Measurements from ENCODE around the gene LARP4B.
A peak's percentile ranks its signal among the peaks of the same experiment; 100 is the strongest.

LARP4B gene

DNA sequence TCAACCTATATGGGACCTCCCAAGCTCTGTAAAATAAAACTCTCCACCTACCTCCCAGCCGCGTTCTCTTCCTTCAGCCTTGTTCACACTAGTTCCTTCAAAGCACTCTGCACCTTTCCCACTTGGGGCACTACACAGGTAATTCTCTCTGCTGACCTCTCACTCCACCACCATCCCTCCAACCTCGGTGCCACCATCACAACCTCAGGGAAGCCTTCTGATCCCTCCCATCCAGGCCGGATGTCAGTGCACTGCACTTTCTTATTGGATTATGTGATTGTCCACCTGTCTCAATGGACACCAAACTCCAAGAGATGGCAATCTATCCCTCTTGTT lies 7.0 kb downstream of the LARP4B start:
- no peak for DNase-seq (ENCODE audit: low spot score)

GRCh38 chr10:923844-924523 lies 7.5 kb downstream of the LARP4B start:
- DNase-seq (ENCODE audit: low spot score), result no peak

DNA sequence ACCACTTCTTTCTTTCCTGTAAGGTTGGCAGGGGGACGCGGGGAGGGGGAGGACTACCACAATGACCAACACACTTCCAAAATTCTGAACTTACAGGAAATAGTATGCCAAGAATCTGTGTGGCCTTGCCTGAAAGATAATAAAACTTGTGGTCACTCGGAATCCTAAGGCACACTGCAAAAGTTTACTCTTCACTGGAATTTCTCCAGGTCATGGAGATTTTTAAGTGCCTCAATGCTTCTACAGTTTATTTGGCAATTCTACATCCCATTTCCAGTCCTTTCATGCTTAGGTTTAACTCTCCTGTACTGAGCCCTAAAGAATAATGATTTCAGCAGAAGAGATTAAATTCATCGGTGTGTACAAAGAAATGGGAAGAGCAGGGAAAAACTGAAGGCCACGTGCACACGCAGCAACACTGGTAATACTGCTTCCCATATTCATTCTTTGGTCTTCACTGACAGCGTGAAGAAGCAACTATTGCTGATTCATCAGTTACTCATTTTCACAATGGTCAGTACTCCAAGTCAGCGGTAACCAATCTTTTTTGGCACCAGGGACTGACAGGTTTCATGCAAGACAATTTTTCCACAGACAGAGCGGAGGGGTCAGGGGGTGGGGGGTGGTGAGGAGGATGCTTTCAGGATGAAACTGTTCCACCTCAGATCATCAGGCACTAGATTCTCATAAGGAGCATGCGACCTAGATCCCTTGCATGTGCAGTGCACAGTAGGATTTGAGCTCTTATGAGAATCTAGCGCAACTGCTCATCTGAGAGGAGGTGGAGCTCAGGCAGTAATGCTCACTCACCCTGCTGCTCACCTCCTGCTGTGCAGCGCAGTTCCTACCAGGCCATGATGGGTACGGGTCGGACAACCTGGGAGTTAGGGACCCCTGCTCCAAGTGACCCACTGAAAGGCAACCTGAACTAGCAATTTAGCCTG lies 9.8 kb downstream of the LARP4B start:
- peak; percentile 68 for DNase-seq (ENCODE audit: low spot score)

- DNase-seq (ENCODE audit: low spot score), result no peak
These were observed 11.1 kb downstream of the LARP4B start for GRCh38 chr10:920450-920849.

- DNase-seq (ENCODE audit: low spot score), result no peak
These were observed 12.0 kb downstream of the LARP4B start for GRCh38 chr10:919481-919880.

- DNase-seq (ENCODE audit: low spot score), result no peak
These were observed 13.5 kb downstream of the LARP4B start for GRCh38 chr10:917999-918398.

DNA sequence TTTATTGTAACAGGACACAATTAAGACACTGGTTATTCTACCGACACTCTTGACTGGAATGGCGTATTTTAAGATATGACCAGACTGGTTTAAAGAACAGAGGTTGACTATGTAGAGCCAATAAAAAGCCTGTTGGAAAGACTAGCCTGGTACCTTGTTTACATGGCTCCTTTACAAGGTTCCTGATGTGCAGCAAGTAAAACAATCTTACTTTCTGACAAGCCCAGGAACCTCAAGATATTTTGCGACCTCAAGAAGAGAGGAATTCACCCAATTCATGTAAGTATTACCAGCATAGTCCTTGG lies 14.1 kb downstream of the LARP4B start:
- no peak for DNase-seq (ENCODE audit: low spot score)

DNA sequence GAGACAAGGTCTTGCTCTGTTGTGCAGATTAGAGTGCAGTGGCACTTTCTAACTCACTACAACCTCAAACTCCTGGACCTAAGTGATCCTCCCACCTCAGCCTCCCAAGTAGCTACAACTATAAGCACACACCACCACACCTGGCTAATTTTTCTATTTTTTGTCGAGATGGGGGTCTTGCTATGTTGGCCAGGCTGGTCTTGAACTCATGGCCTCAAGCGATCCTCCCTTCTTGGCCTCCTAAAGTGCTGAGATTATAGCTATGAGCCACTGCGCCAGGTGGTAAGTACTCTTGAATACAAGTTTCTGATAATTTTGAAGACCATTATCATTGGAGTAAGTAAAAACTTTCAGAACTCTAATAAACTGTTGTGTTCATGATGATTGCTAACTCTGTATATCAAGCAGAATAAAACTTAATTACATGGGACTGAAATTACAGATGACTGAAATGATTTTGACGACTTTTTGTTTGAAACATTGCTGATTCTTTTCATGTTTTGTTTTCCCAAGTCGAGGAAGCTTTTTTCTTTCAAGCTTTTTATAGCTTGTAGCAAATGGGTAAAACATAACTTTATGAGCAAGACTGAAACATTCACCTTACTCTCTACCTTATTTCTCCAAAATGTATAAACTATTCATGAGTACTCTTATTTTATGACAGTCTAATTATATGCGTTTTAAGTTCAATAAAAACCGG lies 14.6 kb downstream of the LARP4B start:
- DNase-seq (ENCODE audit: low spot score), result no peak

DNA sequence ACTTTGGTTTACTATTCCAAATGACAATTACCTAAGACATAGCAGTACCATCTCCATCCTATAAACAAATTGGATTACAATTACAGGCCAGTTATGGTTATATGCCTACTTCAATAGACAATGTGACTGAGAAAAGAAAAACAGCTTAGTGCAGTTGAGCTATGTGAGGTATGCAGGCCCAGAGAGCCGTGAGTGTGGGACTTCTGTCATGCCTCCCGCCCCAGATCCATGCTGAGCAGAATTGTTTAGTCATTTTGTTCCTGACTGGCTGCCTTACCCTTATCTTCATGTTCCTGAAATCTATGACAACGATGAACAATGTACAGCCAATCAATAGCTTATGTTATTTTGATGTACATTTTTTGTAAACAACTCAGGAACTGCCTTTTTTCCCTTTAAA lies 21.7 kb downstream of the LARP4B start:
- DNase-seq (ENCODE audit: low spot score), result peak; percentile 53

GRCh38 chr10:905972-906371 lies 25.5 kb downstream of the LARP4B start:
- DNase-seq (ENCODE audit: low spot score), result no peak

DNA sequence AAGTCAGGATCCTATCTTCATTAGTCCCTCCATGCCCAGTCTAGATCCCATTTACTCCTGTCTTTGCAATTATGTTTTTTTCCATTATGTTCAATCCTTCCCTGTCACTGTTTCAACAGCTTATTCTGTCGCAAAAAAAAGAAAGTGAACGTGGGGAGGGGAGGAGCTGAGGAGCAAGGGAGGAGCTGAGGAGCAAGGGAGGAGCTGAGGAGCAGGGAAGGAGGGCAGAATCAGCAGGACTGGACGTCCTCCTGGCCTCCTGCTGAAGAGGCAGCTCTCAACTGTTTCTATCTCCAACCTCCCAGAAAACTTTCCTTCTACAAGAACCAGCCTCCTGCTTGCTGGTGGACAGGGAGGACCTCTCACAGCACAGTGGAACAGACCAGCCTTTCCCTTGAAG lies 26.0 kb downstream of the LARP4B start:
- DNase-seq (ENCODE audit: low spot score), result no peak

- DNase-seq (ENCODE audit: low spot score), result no peak
These were observed 27.1 kb downstream of the LARP4B start for GRCh38 chr10:904403-904802.

GRCh38 chr10:898141-898540 lies 33.4 kb downstream of the LARP4B start:
- DNase-seq (ENCODE audit: low spot score), result no peak

DNA sequence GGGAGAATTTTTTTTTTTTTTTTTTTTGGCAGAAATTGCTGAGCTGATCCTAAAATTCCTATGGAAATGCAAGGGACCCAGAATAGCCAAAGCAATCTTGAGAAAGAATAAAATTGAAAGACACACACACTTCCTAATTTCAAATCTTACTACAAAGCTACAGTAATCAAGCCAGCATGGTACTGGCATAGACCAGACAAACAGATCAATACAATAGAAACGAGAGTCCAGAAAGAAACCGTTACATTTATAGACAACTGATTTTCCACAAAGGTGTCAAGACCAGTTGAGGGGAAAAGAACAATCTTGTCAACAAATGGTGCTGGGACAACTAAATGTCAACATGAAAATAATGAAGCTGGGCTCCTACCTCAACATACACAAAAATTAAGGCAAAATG lies 34.5 kb downstream of the LARP4B start:
- DNase-seq (ENCODE audit: low spot score), result no peak

GRCh38 chr10:895324-895723 lies 36.2 kb downstream of the LARP4B start:
- DNase-seq (ENCODE audit: low spot score), result no peak

- DNase-seq (ENCODE audit: low spot score), result no peak
These were observed 52.6 kb downstream of the LARP4B start for GRCh38 chr10:878895-879294.

GRCh38 chr10:878333-878759 lies 53.2 kb downstream of the LARP4B start:
- DNase-seq (ENCODE audit: low spot score), result no peak

GRCh38 chr10:876438-876837 lies 55.1 kb downstream of the LARP4B start:
- DNase-seq (ENCODE audit: low spot score), result no peak

- DNase-seq (ENCODE audit: low spot score), result no peak
These were observed 58.5 kb downstream of the LARP4B start for GRCh38 chr10:873020-873419.

- peak; percentile 40 for DNase-seq (ENCODE audit: low spot score)
These were observed 59.5 kb downstream of the LARP4B start for GRCh38 chr10:871951-872403.

DNA sequence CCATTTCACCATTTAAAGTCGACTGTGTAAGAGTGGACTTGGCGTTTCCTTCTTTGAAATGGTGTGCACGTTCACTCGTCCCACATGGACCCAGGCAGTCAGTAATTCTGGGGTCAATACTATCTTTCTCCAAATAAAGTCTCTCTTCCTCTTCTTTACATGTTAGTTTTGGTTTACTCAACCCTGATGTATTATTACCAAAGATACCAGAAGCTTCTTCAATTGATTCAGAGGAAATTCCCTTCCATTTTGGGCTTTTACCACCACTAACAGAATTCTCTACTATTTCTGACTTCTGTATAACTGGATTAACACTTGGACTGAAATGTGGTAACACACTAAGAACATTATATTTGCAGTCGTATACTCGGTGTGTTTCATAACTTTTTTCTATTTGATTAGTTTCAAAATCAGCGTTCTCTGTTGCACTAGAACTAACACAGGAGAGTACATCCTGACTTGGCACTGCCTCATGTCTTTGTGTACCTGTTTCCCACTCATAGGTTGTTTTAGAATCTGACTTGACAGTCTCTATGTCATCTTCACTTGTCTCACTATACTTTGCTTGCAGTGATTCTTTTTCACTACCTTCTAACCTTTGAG lies 60.8 kb downstream of the LARP4B start:
- DNase-seq (ENCODE audit: low spot score), result no peak

- no peak for DNase-seq (ENCODE audit: low spot score)
These were observed 62.3 kb downstream of the LARP4B start for GRCh38 chr10:869171-869570.

DNA sequence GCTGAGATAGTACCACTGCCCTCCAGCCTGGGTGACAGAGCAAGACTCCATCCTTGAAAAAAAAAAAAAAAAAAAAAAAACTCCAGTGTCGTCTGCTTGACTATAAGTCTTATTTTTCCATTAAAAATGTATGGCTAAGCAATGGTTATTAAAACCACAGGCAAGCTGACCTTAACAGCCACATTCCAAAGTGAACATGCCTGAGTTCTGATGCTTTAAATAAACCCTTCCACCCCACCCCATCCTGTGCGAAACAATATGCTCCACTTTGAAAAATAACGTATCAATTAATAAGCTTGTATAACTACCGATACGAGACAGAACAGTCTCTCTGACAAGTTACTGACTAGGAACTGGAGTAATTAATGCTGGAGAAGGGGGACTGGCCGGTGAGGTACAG lies 63.7 kb downstream of the LARP4B start:
- no peak for DNase-seq (ENCODE audit: low spot score)

Data from kidney tubule cell (primary cell).